Fibroblast of peridontal ligament (primary cell): ENCODE data around the gene BCS1L.

Experiments
- DNase-seq: peaks from one replicate; pipeline ENCODE4 v3.0.0-alpha.2; 2010; ENCODE audit errors: extremely low read depth

The BCS1L gene

DNA sequence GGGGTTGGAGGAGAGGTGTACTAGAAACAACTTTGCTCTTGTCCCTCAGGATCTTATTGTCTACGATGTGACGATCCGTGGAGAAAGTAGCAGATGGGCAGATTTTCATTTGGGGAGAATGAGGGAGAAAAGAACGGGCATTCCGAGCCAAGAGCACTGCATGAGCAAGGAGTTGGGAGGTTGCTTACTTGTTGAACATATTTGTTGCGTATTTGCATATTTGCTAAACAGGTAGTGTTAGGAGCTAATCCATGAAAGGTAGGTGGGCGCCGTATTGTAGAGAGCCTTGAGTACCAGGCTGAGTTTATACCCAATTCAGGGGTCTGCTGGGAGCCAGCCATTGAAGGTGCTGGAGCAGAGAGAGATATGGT is 490 bp downstream of the BCS1L start:
- peak; percentile 9 for DNase-seq

DNA sequence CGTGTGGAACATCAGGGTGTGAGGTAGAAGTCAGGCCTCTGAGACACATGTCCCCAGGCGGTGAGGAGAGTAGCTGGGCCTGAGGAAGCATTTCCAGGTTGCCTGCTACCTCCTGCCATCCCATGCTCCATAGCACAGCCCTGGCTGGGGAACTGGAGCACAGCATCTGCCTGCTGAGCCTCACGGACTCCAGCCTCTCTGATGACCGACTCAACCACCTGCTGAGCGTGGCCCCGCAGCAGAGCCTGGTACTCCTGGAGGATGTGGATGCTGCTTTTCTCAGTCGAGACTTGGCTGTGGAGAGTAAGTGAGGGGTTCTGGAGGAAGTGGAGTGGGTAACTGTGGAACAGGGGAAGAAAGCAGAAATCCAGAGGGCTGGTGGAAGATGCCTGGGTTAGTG is 2.9 kb downstream of the BCS1L start:
- no peak for DNase-seq

DNA sequence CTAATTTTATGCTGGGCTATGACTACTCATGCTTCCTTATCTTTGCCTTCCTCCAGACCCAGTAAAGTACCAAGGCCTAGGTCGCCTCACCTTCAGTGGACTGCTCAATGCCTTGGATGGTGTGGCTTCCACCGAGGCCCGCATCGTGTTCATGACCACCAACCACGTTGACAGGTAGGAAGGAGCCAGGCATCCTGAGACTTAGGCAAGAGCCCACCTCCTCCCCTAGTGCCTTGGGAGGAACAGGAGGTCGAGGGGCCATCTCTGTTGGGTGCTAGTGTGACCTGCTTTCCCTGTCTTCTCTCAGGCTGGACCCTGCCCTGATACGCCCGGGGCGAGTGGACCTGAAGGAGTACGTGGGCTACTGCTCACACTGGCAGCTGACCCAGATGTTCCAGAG is 3.3 kb downstream of the BCS1L start:
- DNase-seq: no peak

DNA sequence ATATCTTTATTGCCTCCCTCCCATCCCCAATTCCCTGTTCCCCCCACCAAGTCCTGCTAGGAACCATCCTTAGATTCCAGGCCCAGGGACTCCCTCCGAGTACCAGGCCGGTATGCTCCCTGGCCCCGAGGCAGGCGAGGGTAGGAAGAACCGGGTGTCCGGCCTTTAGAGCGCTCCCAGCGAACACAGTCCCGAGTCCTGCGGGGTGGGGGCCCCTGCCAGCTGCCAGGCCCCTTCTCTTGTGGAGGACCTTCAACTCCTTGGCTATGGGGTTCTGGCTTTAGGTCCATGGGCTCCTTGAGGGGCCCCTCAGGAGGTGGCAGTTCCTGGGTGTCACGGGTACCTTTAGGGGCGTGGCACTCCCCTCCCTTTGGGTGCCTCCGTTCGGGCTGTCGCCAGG is 4.4 kb downstream of the BCS1L start:
- no peak for DNase-seq

DNA sequence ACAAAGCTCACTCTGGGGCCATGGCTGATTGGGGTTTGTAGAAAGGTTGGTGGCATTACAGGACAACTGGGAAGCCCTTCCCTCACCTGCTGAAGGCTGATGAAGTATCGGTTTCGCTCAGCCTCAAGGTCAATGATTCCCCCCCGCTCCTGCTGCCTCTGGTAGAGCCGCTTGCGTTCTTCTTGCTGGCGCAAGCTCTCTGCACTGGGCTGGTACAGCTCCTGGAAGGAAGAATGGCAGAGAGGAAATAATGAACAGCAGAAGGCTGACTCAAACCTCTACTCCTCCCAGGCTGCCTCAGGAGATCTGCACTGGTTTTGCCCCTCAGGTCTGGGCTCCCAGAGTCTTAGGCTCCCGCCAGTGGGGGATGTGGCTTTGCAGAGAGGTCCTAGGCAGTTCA is 5.2 kb downstream of the BCS1L start:
- DNase-seq: no peak

DNA sequence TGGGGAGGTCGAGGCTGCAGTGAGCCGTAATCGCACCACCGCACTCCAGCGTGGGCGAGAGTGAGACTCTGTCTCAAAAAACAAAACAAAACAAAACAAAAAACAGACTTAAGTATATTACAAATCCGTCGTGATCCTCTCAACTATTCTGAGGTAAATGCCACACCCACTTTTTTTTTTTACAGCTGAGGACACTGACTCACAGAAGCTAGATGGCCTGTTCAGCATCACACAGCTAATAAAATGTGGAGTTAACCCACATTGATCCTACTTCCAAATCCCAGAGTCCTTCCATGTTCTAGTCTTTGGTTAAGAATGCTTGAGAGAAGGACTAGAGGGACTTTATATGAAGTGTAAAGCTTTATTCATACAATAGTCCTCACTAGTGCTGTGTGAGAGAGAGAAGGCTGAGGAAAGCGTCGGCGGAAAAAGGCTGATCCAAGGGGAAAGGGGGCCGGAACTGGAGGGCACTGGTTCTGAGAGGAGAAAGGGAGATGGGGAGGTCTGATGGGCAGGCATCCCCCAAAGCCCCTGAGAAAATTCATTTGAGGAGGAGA is 11.7 kb downstream of the BCS1L start:
- DNase-seq: no peak

DNA sequence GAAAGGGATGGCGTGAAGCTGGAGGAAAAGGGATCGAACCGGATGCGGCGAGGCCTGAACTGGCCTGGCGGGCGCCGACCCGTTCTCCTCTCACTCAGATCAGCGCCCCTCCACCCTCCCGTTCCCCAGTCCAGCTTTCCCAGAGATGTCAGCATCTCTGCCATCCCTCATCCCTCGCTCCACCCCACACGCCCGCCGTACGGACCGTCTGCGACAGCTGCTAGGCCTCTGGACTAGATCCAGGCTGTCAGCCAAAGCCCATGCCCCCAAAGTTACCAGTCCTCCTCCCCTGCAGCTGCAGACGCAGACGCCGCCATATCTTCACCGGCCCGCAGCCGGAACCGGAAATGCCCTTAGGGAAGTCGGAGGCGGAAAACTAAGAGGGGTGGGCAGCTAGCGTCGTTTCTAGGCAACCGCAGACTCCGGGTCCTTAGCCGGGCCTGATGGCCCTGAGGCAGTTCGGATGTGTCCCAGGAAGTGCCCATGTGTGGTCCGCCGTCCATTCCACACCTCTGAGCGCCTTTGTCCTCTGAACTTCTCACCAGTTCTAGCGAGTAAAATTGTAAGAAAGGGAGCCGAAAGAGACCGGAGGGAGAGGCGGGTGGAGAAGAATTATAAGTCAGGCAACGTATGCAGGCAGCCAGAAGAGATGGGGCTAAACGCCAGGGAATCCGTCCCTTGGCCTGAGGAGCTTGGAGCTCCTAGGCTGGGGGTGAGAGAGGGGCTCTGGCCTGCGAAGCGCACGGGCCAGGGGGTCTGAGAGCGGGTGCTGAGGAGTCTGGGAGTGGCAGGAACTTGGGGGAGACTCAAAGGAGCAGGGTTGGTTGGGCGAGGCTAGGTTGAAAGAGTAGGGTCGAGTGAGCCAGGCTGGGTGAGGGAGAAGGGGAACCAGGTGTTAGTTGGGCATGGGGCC is 12.4 kb downstream of the BCS1L start, which contains the start of the genes RNF25 and STK36:
Gene RNF25 (minus strand): TSS at position 349 of the 913 bp plus-strand sequence. CDS start 32 bp downstream, at position 317.
Gene STK36 (plus strand): TSS at position 433 of the 913 bp plus-strand sequence. CDS start 744 bp downstream, outside the sequence.
- peak; percentile 91 for DNase-seq

DNA sequence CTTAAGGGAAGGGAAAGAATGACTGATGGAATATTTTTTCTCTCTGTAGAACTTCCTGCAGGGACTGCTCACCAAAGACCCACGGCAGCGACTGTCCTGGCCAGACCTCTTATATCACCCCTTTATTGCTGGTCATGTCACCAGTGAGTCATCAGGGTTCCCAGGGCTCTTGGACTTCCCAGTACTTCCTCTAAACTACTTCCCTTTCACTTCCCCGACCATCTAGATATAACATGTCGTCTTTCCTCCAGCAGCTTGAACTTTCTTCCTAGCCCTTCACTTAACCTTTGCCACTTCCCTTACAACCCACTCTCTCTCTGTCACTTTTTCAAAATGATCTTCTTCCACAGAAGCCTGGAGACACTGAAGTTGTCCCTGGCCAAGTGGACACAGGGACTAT is 19.6 kb downstream of the BCS1L start:
- no peak for DNase-seq

DNA sequence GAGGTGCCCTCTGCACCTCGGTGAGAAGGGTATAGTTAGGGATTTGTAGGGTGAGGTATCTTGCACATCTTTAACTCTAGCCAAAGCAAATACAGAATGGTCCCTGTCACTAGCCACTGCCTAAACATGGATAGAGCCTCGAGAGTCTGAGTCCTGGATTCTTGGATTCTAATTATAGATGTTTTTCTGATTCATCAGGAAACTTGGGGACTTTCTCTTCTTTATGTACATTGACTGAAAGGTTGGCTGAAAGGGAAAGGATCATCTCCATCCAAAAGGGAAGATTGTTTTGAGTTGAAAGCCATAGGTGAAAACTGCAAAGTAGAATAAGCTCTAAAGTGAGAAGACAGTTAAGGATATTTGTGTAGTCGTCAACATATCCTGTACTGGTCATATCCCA is 20.6 kb downstream of the BCS1L start:
- no peak for DNase-seq

DNA sequence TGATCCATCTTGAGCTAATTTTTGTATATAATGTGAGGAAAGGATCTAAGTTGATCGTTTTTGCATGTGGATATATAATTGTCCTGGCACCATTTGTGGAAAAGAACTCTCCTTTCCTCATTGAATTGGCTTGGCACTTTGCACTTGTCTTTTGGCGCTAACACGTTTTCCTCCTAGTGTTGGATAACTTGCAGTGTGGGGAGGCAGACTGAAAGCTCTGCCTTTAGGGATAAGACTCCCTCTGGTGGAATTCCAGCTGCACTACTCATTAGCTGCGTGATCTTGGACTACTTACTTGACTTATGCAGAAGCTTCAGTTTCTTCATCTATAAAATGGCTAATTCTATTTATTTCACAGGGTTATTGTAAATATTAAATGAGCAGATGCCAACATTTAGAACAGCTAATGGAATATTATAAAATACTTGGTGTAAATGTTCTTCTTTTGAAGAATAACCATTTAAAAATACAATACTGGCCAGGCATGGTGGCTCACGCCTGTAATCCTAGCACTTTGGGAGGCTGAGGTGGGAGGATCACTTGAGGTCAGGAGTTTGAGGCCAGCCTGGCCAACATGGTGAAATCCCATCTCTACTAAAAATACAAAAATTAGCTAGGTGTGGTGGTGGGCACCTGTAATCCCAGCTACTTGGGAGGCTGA is 28.0 kb downstream of the BCS1L start:
- DNase-seq: peak; percentile 87

DNA sequence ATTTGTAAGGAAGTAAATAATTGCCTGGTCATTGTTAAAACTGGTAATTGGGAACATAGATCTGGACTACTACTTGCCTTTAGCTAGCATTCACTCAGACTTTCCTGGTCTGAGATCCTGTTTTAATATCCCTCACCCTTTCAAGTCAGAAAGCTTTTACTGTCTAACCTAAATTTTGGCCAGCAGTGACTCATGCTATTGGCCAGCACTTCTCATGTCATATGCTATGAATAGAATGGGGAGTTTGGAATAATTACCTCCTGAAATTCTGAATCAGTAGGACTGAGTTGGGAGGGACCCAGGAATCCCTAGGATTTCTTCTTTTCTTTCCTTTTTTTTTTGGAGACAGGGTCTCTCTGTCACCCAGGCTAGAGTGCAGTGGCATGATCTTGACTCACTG is 31.8 kb downstream of the BCS1L start:
- peak; percentile 87 for DNase-seq

DNA sequence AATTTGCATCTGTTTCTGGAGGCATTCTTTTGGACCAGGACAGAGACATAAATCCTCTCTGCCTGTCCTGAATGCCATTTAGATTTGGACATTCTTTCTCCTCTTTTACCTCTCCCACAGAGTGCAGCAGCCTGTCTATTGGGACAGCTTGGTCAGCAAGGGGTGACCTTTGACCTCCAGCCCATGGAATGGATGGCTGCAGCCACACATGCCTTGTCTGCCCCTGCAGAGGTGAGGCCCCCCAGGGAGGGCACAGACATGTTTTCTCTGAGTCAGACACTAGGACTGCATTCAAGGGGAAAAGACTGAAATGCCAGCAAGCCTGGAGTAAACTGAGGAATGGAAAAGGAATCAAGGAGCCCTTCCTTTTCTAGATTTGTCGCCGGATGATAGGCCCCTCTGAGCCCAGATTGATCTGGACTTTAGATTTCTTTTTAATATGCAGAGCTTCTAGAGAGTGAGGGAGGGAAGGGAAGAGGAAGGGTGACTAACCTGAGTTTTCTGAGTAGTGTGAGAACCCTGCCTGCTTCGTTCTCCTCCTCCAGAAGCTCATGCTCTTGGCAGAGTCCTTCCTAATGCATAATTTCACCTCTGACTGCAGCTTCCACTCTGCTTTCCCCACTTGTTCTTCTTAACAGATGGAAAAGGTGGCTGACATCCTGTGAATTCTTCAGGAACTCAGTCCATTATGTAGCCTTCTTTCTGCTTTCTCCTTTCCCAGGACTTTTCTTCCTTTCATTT is 35.1 kb downstream of the BCS1L start:
- no peak for DNase-seq

DNA sequence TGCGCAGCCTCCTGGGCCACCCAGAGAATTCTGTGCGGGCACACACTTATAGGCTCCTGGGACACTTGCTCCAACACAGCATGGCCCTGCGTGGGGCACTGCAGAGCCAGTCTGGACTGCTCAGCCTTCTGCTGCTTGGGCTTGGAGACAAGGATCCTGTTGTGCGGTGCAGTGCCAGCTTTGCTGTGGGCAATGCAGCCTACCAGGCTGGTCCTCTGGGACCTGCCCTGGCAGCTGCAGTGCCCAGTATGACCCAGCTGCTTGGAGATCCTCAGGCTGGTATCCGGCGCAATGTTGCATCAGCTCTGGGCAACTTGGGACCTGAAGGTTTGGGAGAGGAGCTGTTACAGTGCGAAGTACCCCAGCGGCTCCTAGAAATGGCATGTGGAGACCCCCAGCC is 39.4 kb downstream of the BCS1L start:
- DNase-seq: no peak

DNA sequence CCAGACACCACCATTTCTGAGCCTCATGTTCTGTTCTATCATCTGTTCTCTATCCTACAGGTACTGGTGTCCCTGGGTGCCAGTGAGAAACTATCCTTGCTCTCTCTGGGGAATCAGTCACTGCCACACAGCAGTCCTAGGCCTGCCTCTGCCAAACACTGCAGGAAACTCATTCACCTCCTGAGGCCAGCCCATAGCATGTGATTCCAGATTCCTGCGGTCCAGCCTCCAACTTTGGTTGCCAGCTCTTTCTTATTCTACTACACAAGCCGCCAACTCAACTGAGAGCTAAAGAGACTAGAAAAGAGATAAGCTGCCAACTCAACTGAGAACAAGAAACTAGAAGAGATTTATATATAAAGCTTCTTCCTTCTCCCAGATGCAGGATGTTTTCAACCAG is 42.3 kb downstream of the BCS1L start:
- no peak for DNase-seq

DNA sequence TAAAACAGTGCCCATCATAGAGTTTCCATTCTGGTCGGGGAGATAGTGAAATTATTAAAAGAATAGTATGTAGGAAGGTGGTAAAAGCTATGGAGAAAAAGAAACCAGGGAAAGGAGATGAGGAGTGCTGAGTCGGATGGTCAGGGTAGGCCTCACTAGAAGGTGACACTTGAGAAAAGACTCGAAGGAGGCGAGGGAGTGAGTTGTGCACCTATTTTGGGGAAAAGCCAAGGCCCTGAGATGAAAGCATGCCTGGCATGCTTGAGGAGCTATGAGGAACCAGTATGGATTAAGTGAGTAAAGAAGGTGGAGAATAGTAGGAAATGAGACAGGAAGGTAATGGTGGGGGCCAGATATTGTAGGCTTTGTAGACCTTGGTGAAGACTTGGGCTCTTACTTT is 43.9 kb downstream of the BCS1L start:
- no peak for DNase-seq

DNA sequence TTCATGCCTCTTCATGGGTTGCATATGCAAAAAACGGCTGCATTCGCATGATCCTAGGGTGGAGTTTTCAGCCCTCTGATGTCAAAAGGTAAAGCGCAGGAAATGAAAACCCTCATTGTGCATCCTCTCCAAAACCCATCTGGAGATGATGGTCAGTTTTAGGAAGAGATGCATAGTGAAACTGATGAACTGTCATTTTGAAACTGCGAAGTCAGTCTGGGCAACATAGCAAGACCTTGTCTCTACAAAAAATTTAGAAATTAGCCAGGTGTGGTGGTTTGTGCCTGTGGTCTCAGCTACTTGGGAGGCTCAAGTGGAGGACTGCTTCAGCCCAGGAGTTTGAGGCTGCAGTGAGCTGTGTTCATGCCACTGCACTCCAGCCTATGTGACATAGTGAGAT is 48.6 kb downstream of the BCS1L start:
- no peak for DNase-seq

DNA sequence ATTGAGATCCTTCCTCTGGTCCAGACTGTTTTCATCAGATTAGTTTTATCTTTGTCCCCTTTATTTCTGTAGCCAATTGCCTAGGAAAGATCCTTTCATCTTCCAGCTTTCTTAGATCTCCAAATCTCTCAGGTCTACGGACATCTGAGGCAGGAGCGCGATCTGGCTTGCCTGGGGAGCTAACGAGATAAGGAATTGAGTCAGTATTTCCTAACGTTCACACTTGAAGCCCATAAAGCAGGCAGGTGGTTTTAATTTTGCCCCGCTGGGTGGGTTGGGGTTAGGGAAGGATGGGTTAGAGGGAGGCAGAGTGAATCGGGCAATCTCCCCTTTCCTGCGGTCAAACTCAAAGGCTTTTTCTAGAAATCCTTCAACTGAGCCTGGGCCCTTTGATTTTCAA is 50.4 kb downstream of the BCS1L start:
- no peak for DNase-seq

DNA sequence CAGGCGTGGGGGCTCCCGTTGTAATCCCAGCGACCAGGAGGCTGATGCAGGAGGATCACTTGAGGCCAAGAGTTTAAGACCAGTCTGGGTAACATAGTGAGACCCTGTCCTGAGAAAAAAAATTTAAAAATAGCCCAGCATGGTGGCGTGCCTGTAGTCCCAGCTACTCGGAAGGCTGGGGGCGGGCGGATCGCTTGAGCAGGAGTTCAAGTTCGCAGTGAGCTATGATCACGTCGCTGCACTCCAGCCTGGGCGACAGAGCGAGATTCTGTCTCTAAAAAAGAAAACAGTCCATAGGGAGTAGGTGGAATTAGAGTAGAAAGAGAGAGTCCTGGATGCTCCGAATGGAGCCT is 50.8 kb downstream of the BCS1L start:
- DNase-seq: no peak

DNA sequence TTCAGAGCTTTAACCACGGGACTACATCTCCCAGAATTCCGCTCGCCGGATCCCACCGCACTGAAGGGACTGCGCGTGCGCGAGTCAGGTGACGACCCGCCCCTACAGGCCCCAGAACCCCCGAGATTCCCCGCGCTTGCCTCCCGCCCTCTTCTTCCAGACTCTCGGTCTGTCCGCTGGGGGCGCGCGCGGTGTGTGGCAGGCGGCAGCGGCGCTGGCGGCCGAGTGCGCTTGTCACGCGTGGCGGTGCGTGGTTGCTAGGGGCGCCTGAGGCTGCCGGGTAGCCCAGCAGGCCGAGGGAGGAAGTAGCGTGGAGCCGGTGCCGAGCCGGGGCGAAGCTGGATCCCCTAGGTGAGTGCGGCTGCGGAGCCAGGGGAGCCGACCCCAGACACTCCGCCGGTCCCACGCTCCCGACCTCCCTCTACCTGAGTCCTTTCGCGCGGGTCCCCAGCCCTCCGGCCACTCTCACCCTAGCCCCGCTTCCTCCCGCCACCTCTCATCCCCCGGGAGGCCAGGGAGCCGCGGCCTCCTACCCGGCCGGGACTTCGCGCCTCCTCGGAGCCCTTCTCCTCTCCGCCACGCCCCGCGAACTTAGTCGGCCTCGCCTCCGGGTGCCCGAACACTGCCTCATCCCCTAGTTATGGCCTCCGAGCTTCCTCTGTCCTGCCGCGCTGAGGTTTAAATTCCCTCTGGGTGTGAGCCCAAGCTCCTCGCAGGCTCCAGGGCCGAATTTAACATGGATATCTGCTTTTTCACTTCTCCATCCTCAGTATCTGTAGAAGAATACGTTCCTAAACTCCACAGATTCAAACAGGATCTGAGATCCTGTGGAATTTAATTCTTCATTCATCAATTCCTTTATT is 51.4 kb downstream of the BCS1L start, which contains the start of gene TTLL4:
Gene TTLL4 (plus strand): TSS at position 149 of the 863 bp plus-strand sequence. CDS start 26,842 bp downstream, outside the sequence.
- DNase-seq: peak; percentile 95

DNA sequence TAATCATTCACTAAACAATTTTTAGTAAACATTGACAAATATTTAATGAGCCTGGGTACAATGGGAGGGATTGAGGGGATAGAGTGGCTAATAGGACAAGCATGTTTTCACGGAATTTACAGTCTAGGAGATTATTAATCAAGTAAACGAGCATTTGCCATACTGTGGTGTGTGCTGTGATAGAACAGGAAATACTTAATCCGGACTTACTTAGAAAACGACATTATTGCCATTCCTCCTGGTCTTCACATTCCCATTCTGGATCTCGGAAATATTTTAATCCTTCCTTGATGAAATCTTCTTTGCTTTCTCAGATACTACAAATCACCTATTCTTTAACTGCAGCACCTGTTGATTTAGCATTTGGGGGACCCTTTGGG is 52.1 kb downstream of the BCS1L start:
- peak; percentile 20 for DNase-seq
